Measurements from ENCODE around the gene LDLRAP1.
"Not testable (repeated sequence)": the region's sequence is repeated elsewhere in the genome, so short reads cannot be mapped to it uniquely, and the experiment has no call there.

LDLRAP1 gene

GRCh38 chr1:25598879-25599278, 55.5 kb downstream of the LDLRAP1 start:
- Histone ChIP-seq H3K36me3 (ENCODE audit: control insufficient read depth, insufficient read depth, low read length) (no peaks in the 10 kb centered on the region), H3K4me1 (ENCODE audit: control insufficient read depth, insufficient read depth, low read length) (no peaks in the 10 kb centered on the region), H3K9ac (ENCODE audit: low read length) (no peak overlapping the region), H3K27ac (ENCODE audit: low read depth, low read length) (no peak overlapping the region), H3K27me3 (ENCODE audit: control insufficient read depth, insufficient read depth, low read length) (no peaks in the 10 kb centered on the region), H3K4me3 (ENCODE audit: low read length) (no peak overlapping the region)

- Histone ChIP-seq H3K4me3 (ENCODE audit: low read length) (no peak overlapping the region), H3K9ac (ENCODE audit: low read length) (no peak overlapping the region), H3K27me3 (ENCODE audit: control insufficient read depth, insufficient read depth, low read length) (no peaks in the 10 kb centered on the region), H3K4me1 (ENCODE audit: control insufficient read depth, insufficient read depth, low read length) (no peaks in the 10 kb centered on the region), H3K36me3 (ENCODE audit: control insufficient read depth, insufficient read depth, low read length) (no peaks in the 10 kb centered on the region), H3K27ac (ENCODE audit: low read depth, low read length) (no peak overlapping the region)
Observed at GRCh38 chr1:25599969-25600610, 56.7 kb downstream of the LDLRAP1 start.

- H3K4me3 ChIP-seq (ENCODE audit: low read length); H3K36me3 ChIP-seq (ENCODE audit: control insufficient read depth, insufficient read depth, low read length); H3K27ac ChIP-seq (ENCODE audit: low read depth, low read length); H3K9ac ChIP-seq (ENCODE audit: low read length); H3K4me1 ChIP-seq (ENCODE audit: control insufficient read depth, insufficient read depth, low read length); H3K27me3 ChIP-seq (ENCODE audit: control insufficient read depth, insufficient read depth, low read length): not testable (repeated sequence)
Observed at GRCh38 chr1:25600971-25601699, 57.7 kb downstream of the LDLRAP1 start.

GRCh38 chr1:25603779-25604538, 60.6 kb downstream of the LDLRAP1 start:
- not testable (repeated sequence) for H3K27ac ChIP-seq (ENCODE audit: low read depth, low read length); H3K27me3 ChIP-seq (ENCODE audit: control insufficient read depth, insufficient read depth, low read length); H3K36me3 ChIP-seq (ENCODE audit: control insufficient read depth, insufficient read depth, low read length); H3K4me3 ChIP-seq (ENCODE audit: low read length); H3K4me1 ChIP-seq (ENCODE audit: control insufficient read depth, insufficient read depth, low read length); H3K9ac ChIP-seq (ENCODE audit: low read length)

- Histone ChIP-seq H3K4me1 (ENCODE audit: control insufficient read depth, insufficient read depth, low read length) (peaks cover 13% of the 10 kb centered on the region), H3K4me3 (ENCODE audit: low read length) (no peak overlapping the region), H3K27ac (ENCODE audit: low read depth, low read length) (no peak overlapping the region), H3K36me3 (ENCODE audit: control insufficient read depth, insufficient read depth, low read length) (no peaks in the 10 kb centered on the region), H3K9ac (ENCODE audit: low read length) (no peak overlapping the region), H3K27me3 (ENCODE audit: control insufficient read depth, insufficient read depth, low read length) (no peaks in the 10 kb centered on the region)
Observed at GRCh38 chr1:25607123-25607522, 63.7 kb downstream of the LDLRAP1 start.

- Histone ChIP-seq H3K4me1 (ENCODE audit: control insufficient read depth, insufficient read depth, low read length) (peaks cover 13% of the 10 kb centered on the region), H3K27ac (ENCODE audit: low read depth, low read length) (no peak overlapping the region), H3K27me3 (ENCODE audit: control insufficient read depth, insufficient read depth, low read length) (no peaks in the 10 kb centered on the region), H3K9ac (ENCODE audit: low read length) (no peak overlapping the region), H3K4me3 (ENCODE audit: low read length) (no peak overlapping the region), H3K36me3 (ENCODE audit: control insufficient read depth, insufficient read depth, low read length) (no peaks in the 10 kb centered on the region)
Observed at GRCh38 chr1:25608488-25609178, 65.2 kb downstream of the LDLRAP1 start.

GRCh38 chr1:25609921-25610320, 66.5 kb downstream of the LDLRAP1 start:
- Histone ChIP-seq H3K9ac (ENCODE audit: low read length) (no peak overlapping the region), H3K27ac (ENCODE audit: low read depth, low read length) (peak overlapping the region; percentile 38), H3K27me3 (ENCODE audit: control insufficient read depth, insufficient read depth, low read length) (no peaks in the 10 kb centered on the region)

GRCh38 chr1:25610822-25611630, 67.6 kb downstream of the LDLRAP1 start:
- H3K9ac ChIP-seq (ENCODE audit: low read length), result no peak overlapping the region
- no peak overlapping the region for H3K27ac ChIP-seq (ENCODE audit: low read depth, low read length)
- H3K4me3 ChIP-seq (ENCODE audit: low read length), result no peak overlapping the region
- no peaks in the 10 kb centered on the region for H3K36me3 ChIP-seq (ENCODE audit: control insufficient read depth, insufficient read depth, low read length)
- no peaks in the 10 kb centered on the region for H3K27me3 ChIP-seq (ENCODE audit: control insufficient read depth, insufficient read depth, low read length)
- peaks cover 13% of the 10 kb centered on the region for H3K4me1 ChIP-seq (ENCODE audit: control insufficient read depth, insufficient read depth, low read length)

More at GRCh38 chr1:25609921-25610320, 66.5 kb downstream of the LDLRAP1 start:
- no peak overlapping the region for H3K4me3 ChIP-seq (ENCODE audit: low read length)
- H3K4me1 ChIP-seq (ENCODE audit: control insufficient read depth, insufficient read depth, low read length), result peaks cover 13% of the 10 kb centered on the region
- no peaks in the 10 kb centered on the region for H3K36me3 ChIP-seq (ENCODE audit: control insufficient read depth, insufficient read depth, low read length)

- Histone ChIP-seq H3K36me3 (ENCODE audit: control insufficient read depth, insufficient read depth, low read length) (no peaks in the 10 kb centered on the region), H3K4me1 (ENCODE audit: control insufficient read depth, insufficient read depth, low read length) (peaks cover 13% of the 10 kb centered on the region), H3K9ac (ENCODE audit: low read length) (no peak overlapping the region), H3K27ac (ENCODE audit: low read depth, low read length) (no peak overlapping the region), H3K4me3 (ENCODE audit: low read length) (no peak overlapping the region), H3K27me3 (ENCODE audit: control insufficient read depth, insufficient read depth, low read length) (no peaks in the 10 kb centered on the region)
Observed at GRCh38 chr1:25611843-25612242, 68.4 kb downstream of the LDLRAP1 start.

- peaks cover 13% of the 10 kb centered on the region for H3K4me1 ChIP-seq (ENCODE audit: control insufficient read depth, insufficient read depth, low read length)
- H3K4me3 ChIP-seq (ENCODE audit: low read length), result no peak overlapping the region
- H3K27ac ChIP-seq (ENCODE audit: low read depth, low read length), result no peak overlapping the region
- H3K36me3 ChIP-seq (ENCODE audit: control insufficient read depth, insufficient read depth, low read length), result no peaks in the 10 kb centered on the region
- H3K27me3 ChIP-seq (ENCODE audit: control insufficient read depth, insufficient read depth, low read length), result no peaks in the 10 kb centered on the region
- no peak overlapping the region for H3K9ac ChIP-seq (ENCODE audit: low read length)
Observed at GRCh38 chr1:25612421-25612820, 69.0 kb downstream of the LDLRAP1 start.

- Histone ChIP-seq H3K9ac (ENCODE audit: low read length) (no peak overlapping the region), H3K27ac (ENCODE audit: low read depth, low read length) (no peak overlapping the region), H3K27me3 (ENCODE audit: control insufficient read depth, insufficient read depth, low read length) (no peaks in the 10 kb centered on the region), H3K36me3 (ENCODE audit: control insufficient read depth, insufficient read depth, low read length) (no peaks in the 10 kb centered on the region), H3K4me1 (ENCODE audit: control insufficient read depth, insufficient read depth, low read length) (peaks cover 13% of the 10 kb centered on the region), H3K4me3 (ENCODE audit: low read length) (no peak overlapping the region)
Observed at GRCh38 chr1:25613091-25613490, 69.7 kb downstream of the LDLRAP1 start.
